Mucosa of rectum (tissue), 2 donors: ENCODE results near the gene HECW1.
"Not testable (repeated sequence)": the region's sequence is repeated elsewhere in the genome, so short reads cannot be mapped to it uniquely, and the experiment has no call there.

Source experiments
- H3K27ac ChIP-seq, 2 donors: one replicate each; pipeline ENCODE4 v1.7.0; 2013; ENCODE audit warnings: inconsistent platforms in 2 of 2, low read depth in 2 of 2, low read length in 2 of 2
- H3K27me3 ChIP-seq, 2 donors: one replicate each; pipeline ENCODE4 v1.7.0; 2013; ENCODE audit warnings: low read length in 2 of 2; ENCODE audit not compliant: control insufficient read depth in 2 of 2, insufficient read depth in 2 of 2
- H3K36me3 ChIP-seq, 2 donors: one replicate each; pipeline ENCODE4 v1.7.0; 2013; ENCODE audit warnings: low read length in 2 of 2; ENCODE audit not compliant: control insufficient read depth in 2 of 2, insufficient read depth in 2 of 2
- H3K4me1 ChIP-seq, 2 donors: one replicate each; pipeline ENCODE4 v1.7.0; 2013; ENCODE audit warnings: low read length in 2 of 2, mild to moderate bottlenecking in 1 of 2; ENCODE audit not compliant: control insufficient read depth in 2 of 2, insufficient read depth in 2 of 2
- H3K4me3 ChIP-seq, 2 donors: one replicate each; pipeline ENCODE4 v1.7.0; 2013; ENCODE audit warnings: low read length in 2 of 2
- H3K9ac ChIP-seq, 2 donors: one replicate each; pipeline ENCODE4 v1.7.0; 2013; ENCODE audit warnings: low read length in 2 of 2, low read depth in 1 of 2, mild to moderate bottlenecking in 1 of 2
- H3K9me3 ChIP-seq, 2 donors: one replicate each; pipeline ENCODE4 v1.7.0; 2013; ENCODE audit warnings: low read length in 2 of 2; ENCODE audit not compliant: control insufficient read depth in 2 of 2
- donor health status: healthy.
- donor health status: Normal muscosa, but diverticular disease.

The HECW1 gene

DNA sequence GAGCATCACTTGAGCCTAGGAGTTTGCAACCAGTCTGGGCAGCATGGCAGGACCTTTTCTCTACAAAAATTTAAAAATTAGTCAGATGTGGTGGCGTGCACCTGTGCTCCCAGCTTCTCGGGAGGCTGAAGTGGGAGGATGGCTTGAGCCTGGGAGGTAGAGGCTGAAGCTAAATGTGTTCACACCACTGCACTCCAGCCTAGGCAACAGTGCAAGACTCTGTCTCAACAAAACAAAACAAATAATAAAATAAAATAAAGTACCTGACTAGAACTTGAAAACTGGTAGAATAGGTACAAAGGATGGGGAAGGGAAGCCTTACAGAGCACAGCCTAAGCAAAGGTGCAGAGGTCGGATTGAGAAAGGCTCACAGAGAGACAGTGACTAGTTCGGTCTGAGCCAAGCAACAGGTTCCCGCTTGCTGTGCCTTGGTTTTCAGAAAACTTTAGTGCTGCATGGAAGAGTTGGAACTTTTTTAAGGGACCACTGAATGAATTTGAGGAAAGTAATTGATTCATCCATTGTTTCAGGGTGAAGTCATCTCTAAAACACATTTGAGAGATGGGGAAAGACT, 370.3 kb downstream of the HECW1 start:
- H3K9me3 ChIP-seq, result no peaks in the 10 kb centered on the region
- no peak overlapping the region for H3K4me3 ChIP-seq
- no peak overlapping the region for H3K9ac ChIP-seq
- H3K4me1 ChIP-seq, result no peaks in the 10 kb centered on the region
- no peaks in the 10 kb centered on the region for H3K36me3 ChIP-seq
- no peak overlapping the region for H3K27ac ChIP-seq
- no peaks in the 10 kb centered on the region for H3K27me3 ChIP-seq

DNA sequence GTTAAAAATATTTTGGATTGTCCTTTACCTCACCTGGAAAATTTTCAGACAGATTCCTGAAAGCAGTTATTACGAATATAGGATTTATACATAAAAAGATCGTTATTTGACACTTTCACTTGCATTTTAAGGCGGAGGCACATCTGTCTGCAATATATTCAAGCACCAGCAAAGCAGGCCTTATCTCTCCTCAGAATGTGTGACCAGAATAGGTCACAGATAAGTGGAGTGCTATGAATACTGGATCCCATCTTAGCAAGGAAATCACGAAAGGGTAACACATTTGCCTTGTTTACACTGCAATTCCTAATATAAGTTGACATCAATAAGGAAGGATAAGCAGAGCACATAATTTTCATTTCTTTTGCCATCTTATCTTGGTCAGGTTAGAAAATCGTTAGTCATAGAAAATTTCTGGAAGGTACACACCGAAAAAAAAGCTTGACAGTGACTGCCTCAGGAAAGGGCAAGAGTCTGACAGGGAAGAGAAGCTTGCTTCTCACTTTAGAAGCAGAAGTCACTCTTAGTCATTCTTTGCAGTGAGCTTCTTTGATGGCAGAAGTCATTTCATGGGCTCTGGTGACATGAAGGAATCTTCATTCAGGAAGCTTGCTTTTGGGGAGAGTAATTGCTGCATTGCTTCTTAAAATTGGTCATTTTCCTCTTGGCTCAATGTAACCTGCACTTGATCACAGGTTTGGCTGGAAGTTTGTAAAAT, 372.4 kb downstream of the HECW1 start:
- Histone ChIP-seq H3K36me3 (no peaks in the 10 kb centered on the region), H3K27ac (no peak overlapping the region), H3K4me1 (no peaks in the 10 kb centered on the region), H3K27me3 (no peaks in the 10 kb centered on the region), H3K9me3 (no peaks in the 10 kb centered on the region), H3K9ac (no peak overlapping the region), H3K4me3 (no peak overlapping the region)

DNA sequence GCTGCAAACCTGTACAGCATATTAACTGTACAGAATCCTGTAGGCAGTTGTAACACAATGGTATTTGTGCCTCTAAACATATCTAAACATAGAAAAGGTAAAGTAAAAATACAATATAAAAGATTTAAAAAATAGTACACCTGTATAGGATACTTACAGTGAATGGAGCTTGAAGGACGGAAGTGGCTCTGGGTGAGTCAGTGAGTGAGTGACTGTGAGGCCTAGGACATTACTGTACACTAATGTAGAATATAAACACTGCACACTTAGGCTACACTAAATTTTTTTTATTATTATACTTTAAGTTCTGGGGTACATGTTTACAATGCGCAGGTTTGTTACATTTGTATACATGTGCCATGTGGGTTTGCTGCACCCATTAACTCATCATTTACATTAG, 373.1 kb downstream of the HECW1 start:
- Histone ChIP-seq H3K9me3 (no peaks in the 10 kb centered on the region), H3K4me3 (no peak overlapping the region), H3K9ac (no peak overlapping the region), H3K27ac (no peak overlapping the region), H3K27me3 (no peaks in the 10 kb centered on the region), H3K4me1 (no peaks in the 10 kb centered on the region), H3K36me3 (no peaks in the 10 kb centered on the region)

DNA sequence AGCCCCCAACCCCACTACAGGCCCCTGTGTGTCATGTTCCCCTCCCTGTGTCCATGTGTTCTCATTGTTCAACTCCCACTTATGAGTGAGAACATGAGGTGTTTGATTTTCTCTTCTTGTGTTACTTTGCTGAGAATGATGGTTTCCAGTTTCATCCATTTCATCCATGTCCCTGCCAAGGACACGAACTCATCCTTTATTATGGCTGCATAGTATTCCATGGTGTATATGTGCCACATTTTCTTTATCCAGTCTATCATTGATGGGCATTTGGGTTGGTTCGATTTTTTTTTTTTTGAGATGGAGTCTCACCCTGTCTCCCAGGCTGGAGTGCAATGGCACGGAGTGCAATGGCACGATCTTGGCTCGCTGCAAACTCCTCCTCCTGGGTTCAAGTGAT, 373.6 kb downstream of the HECW1 start:
- H3K9ac ChIP-seq, H3K4me3 ChIP-seq, H3K27ac ChIP-seq, H3K36me3 ChIP-seq, H3K27me3 ChIP-seq, H3K9me3 ChIP-seq, H3K4me1 ChIP-seq: not testable (repeated sequence)

DNA sequence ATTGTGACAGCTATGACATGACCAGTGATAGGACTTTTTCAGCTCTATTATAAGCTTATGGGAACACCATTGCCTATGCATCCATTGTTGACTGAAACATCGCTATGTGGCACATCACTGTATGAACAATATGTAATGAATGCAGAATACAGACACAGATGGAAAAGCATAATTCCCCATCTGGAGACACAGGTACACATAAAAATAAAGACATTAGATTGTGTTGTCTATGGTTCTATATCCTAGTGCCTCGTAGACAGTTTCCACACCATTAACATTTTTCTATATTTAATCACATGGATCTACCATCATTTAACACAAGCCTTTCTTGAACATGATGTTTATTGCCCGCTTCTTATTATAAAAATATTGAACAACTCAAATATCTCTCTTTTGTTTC, 374.2 kb downstream of the HECW1 start:
- H3K4me1 ChIP-seq, result no peaks in the 10 kb centered on the region
- H3K27ac ChIP-seq, result no peak overlapping the region
- H3K9me3 ChIP-seq, result no peaks in the 10 kb centered on the region
- no peak overlapping the region for H3K9ac ChIP-seq
- H3K27me3 ChIP-seq, result no peaks in the 10 kb centered on the region
- H3K36me3 ChIP-seq, result no peaks in the 10 kb centered on the region
- H3K4me3 ChIP-seq, result no peak overlapping the region

DNA sequence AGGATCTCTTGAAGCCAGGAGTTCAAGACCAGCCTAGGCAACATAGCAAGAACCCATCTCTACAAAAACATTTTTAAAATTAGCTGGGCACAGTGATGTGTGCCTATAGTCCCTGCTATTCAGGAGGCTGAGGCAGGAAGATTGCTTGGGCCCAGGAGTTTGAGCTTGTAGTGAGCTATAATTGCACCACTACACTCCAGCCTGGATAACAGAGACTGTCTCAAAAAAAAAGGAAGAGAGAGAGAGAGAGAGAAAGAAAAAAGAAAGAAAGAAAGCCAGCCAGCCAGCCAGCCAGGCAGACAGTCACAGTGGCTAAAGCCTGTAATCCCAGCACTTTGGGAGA, 375.3 kb downstream of the HECW1 start:
- no peaks in the 10 kb centered on the region for H3K9me3 ChIP-seq
- no peak overlapping the region for H3K27ac ChIP-seq
- no peak overlapping the region for H3K4me3 ChIP-seq
- no peak overlapping the region for H3K9ac ChIP-seq
- no peaks in the 10 kb centered on the region for H3K4me1 ChIP-seq
- H3K27me3 ChIP-seq, result no peaks in the 10 kb centered on the region
- no peaks in the 10 kb centered on the region for H3K36me3 ChIP-seq

DNA sequence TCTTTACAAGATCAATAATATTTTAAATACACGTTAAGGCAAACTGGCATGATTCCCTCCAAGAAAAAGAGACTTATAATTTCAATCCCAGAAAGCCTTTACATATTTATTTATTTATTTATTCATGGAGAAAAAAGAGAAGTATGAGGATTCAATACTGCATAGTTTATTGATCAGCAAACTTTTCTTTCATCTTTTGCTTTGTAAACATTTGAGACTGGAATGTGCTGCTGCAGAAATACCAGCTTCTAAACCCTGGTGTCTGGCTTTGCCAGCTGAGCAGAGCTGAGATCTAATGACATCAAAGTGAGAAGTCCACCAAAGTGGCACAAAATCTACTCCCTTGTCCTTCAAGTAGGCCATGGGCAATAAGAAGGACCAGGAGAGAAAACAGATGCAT, 376.8 kb downstream of the HECW1 start:
- Histone ChIP-seq H3K4me1 (no peaks in the 10 kb centered on the region), H3K9me3 (no peaks in the 10 kb centered on the region), H3K4me3 (no peak overlapping the region), H3K9ac (no peak overlapping the region), H3K36me3 (no peaks in the 10 kb centered on the region), H3K27me3 (no peaks in the 10 kb centered on the region), H3K27ac (no peak overlapping the region)

DNA sequence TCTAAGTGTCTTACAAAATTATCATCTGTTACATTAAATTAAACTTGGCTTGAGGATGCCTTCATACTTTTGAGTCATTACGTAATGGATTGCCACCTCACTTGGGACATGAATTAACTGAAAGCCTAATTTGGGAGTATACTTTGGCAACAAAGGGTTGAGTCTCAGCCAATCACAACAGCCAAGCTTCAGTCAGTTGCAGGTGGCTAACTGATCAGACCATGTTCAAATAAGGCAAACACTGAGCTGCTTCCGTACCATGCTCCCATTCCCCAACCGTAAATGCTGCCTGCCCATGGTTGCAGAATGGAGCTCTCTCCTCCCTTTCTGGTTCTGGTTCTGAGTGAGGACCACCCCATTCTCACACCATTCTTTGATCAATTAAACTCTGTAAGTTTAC, 377.6 kb downstream of the HECW1 start:
- Histone ChIP-seq H3K9me3 (no peaks in the 10 kb centered on the region), H3K27me3 (no peaks in the 10 kb centered on the region), H3K27ac (no peak overlapping the region), H3K9ac (no peak overlapping the region), H3K4me3 (no peak overlapping the region), H3K36me3 (no peaks in the 10 kb centered on the region), H3K4me1 (no peaks in the 10 kb centered on the region)

DNA sequence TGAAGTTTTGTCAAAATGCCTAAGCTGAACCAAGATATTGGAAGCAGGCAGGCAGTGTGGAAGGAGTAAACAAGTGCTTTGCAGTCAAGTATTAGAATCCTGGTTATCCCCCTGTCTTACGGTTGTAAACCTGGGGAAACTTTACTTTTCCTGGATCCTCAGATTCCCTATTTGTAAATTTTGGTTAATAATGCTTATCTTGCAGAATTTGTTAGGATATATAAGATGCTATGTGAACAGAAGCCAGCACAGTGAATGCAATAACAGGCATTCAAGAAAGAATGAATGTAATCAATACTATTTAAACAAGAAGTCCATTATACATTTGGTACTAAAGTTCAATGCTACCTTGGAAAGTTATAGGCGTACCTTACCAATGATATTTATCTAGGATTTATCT, 378.7 kb downstream of the HECW1 start:
- Histone ChIP-seq H3K36me3 (no peaks in the 10 kb centered on the region), H3K27ac (no peak overlapping the region), H3K4me3 (no peak overlapping the region), H3K9me3 (no peaks in the 10 kb centered on the region), H3K27me3 (no peaks in the 10 kb centered on the region), H3K9ac (no peak overlapping the region), H3K4me1 (no peaks in the 10 kb centered on the region)

DNA sequence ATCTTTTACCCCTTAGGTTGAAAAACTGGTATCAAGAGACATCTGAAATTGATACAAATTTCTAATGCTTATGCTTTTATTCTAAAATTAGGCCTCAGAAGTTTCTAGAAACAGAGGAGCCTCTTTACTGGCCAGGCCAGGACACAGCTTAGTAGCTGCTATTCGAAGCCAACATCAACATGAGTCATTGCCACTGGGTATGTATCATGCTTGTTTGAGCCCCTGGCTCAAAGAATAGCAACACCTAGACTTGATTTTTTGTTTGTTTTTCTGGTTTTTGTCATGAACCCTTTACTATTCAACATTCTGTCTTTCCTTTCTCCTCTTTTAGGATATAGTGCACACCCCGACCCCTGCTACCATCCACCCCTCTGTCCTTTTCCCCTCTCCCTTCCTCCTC, 379.5 kb downstream of the HECW1 start:
- Histone ChIP-seq H3K4me1 (no peaks in the 10 kb centered on the region), H3K36me3 (no peaks in the 10 kb centered on the region), H3K4me3 (no peak overlapping the region), H3K9me3 (no peaks in the 10 kb centered on the region), H3K27me3 (no peaks in the 10 kb centered on the region), H3K27ac (no peak overlapping the region), H3K9ac (no peak overlapping the region)

DNA sequence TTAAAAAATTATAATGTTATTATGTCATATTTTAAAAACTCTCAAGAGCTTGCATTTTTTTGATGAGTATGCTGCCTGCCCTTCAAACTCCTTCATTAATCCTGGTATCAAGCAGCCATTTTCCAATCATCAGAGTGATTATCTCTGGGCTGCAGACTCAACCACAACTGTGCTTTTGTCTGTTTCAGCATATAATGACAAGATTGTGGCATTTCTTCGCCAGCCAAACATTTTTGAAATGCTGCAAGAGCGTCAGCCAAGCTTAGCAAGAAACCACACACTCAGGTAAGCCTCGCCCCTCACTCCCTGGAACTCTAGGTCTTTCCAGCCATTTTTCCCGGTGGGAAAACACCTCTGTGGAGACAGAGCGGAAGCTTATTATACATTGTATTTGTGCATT, 380.4 kb downstream of the HECW1 start:
- Histone ChIP-seq H3K4me1 (no peaks in the 10 kb centered on the region), H3K36me3 (no peaks in the 10 kb centered on the region), H3K9ac (no peak overlapping the region), H3K27me3 (no peaks in the 10 kb centered on the region), H3K4me3 (no peak overlapping the region), H3K9me3 (no peaks in the 10 kb centered on the region), H3K27ac (no peak overlapping the region)
